HCT116 (cell line): ENCODE data around the gene CRY1.
"Not testable (repeated sequence)": the region's sequence is repeated elsewhere in the genome, so short reads cannot be mapped to it uniquely, and the experiment has no call there.

Experiments
- CBX3 ChIP-seq: IDR thresholded peaks from 2 replicates; pipeline ENCODE4 v1.6.1; 2012; ENCODE audit warnings: low read depth
- ELF1 ChIP-seq: IDR thresholded peaks from 2 replicates; pipeline ENCODE4 v1.6.1; 2012; ENCODE audit warnings: low read depth, borderline replicate concordance
- POLR2A ChIP-seq: IDR thresholded peaks from 2 replicates; pipeline ENCODE4 v1.7.0; 2011; ENCODE audit warnings: borderline replicate concordance; ENCODE audit not compliant: insufficient read depth, insufficient read length; ENCODE audit errors: extremely low read depth
- POLR2AphosphoS5 ChIP-seq: IDR thresholded peaks from 2 replicates; pipeline ENCODE4 v1.6.1; 2011; ENCODE audit warnings: mild to moderate bottlenecking, low read depth, low read length, moderate library complexity
- TF ChIP-seq, protein P1 (sequence below), 3 experiments: fragments of 200-600 bp in 1 of 3; sonication (generic) in 1 of 3; IDR thresholded peaks in 2 of 3; conservative IDR thresholded peaks in 1 of 3; 2 replicates each; pipeline ENCODE4 v1.5.1; 2012 to 2017; ENCODE audit warnings: low read depth in 2 of 3, low read length in 2 of 3, antibody characterized with exemption in 1 of 3, borderline replicate concordance in 1 of 3, control low read depth in 1 of 3, mild to moderate bottlenecking in 1 of 3, mixed read lengths in 1 of 3, mixed run types in 1 of 3, moderate library complexity in 1 of 3; ENCODE audit not compliant: insufficient read depth in 1 of 3

DNA sequence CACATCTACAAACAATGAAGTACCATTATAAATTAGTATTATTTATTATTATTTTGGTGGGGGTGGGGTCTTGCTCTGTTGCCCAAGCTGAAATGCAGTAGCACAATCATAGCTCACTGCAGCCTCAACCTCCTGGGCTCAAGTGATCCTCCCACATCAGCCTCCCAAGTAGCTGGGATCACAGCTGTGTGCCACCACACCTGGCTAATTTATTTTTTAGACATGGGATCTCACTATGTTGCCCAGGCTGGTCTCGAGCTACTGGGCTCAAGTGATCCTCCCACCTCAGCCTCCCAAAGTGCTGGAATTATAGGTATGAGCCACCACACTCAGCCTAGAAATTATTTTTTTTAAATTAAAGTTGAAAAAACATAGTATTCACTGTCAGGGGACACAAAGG is 15.0 kb upstream of the CRY1 start:
- not testable (repeated sequence) for TF ChIP-seq POLR2AphosphoS5, ELF1, POLR2A, CBX3
- TF ChIP-seq, protein P1, sequence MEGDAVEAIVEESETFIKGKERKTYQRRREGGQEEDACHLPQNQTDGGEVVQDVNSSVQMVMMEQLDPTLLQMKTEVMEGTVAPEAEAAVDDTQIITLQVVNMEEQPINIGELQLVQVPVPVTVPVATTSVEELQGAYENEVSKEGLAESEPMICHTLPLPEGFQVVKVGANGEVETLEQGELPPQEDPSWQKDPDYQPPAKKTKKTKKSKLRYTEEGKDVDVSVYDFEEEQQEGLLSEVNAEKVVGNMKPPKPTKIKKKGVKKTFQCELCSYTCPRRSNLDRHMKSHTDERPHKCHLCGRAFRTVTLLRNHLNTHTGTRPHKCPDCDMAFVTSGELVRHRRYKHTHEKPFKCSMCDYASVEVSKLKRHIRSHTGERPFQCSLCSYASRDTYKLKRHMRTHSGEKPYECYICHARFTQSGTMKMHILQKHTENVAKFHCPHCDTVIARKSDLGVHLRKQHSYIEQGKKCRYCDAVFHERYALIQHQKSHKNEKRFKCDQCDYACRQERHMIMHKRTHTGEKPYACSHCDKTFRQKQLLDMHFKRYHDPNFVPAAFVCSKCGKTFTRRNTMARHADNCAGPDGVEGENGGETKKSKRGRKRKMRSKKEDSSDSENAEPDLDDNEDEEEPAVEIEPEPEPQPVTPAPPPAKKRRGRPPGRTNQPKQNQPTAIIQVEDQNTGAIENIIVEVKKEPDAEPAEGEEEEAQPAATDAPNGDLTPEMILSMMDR (IDR thresholded peaks at IDR 0.05 in 2 of 3, conservative IDR thresholded peaks at IDR 0.05 in 1 of 3; ENCODE audit: borderline replicate concordance in 1 of 3, insufficient read depth in 1 of 3, low read depth in 2 of 3, low read length in 2 of 3) = not testable (repeated sequence)
